Activated T-cell treated with anti-CD3 and anti-CD28 coated beads, Interleukin-2, amount 50 U/mL, for 4 hours (primary cell): ENCODE data around the gene SLC9A7. TPM values are rescaled to one million over a fixed set of nuclear protein-coding genes. Genes with fewer than 3 reads are reported as not detected.
"Not testable (repeated sequence)": the region's sequence is repeated elsewhere in the genome, so short reads cannot be mapped to it uniquely, and the experiment has no call there.

Source experiments
- ATAC-seq, 2 donors: fragments of 200-7000 bp; cut with Tn5 transposase; one replicate each; pipeline ENCODE4 v1.10.0; 2021
- DNase-seq: peaks from one replicate; pipeline ENCODE4 v3.0.0-alpha.2; 2020
- H3K27me3 Mint-ChIP-seq: one replicate; pipeline ENCODE4 v1.8.0; 2021; ENCODE audit warnings: low read depth, mixed read lengths
- H3K36me3 Mint-ChIP-seq: one replicate; pipeline ENCODE4 v1.8.0; 2022; ENCODE audit warnings: mixed read lengths; ENCODE audit not compliant: insufficient read depth
- H3K4me1 Mint-ChIP-seq: one replicate; pipeline ENCODE4 v1.8.0; 2021; ENCODE audit warnings: low read depth, mixed read lengths
- H3K4me3 Mint-ChIP-seq: one replicate; pipeline ENCODE4 v1.8.0; 2021; ENCODE audit warnings: mild to moderate bottlenecking, moderate library complexity, mixed read lengths
- H3K9me3 Mint-ChIP-seq: one replicate; pipeline ENCODE4 v1.8.0; 2021; ENCODE audit warnings: mixed read lengths
- total RNA-seq, 3 donors: library from RNA; stranded (reverse); gene quantifications; one replicate each; pipeline ENCODE4 v1.2.1, GENCODE V29; 2021

SLC9A7 gene
- total RNA-seq, 3 donors from 2014 or later = 10.4 to 21.0 (median 16.0) TPM

DNA sequence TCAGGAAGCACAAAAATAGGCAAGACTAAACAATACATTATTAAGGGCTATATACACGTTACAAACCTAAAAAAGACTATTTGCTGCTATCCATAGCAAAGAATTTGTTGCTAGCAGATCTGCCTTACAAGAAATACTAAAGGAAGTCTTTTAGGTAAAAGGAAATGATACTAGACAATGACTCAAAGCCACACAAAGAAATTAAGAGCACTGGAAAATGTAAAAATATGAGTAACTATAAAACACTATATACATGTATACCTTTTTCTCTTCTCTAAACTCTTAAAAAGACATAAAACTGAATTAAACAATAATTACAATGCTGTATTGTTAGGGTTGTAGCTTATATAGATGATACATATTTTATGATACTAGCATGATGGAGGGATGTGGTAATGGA lies 25.7 kb downstream of the SLC9A7 start:
- DNase-seq (no peak), ATAC-seq (no peak)
- peaks cover 12% of the 10 kb centered on the region for H3K9me3 Mint-ChIP-seq
- no peaks in the 10 kb centered on the region for H3K27me3 Mint-ChIP-seq
- peaks cover 6% of the 10 kb centered on the region for H3K36me3 Mint-ChIP-seq
- peaks cover 10% of the 10 kb centered on the region for H3K4me1 Mint-ChIP-seq
- no peak overlapping the region for H3K4me3 Mint-ChIP-seq

DNA sequence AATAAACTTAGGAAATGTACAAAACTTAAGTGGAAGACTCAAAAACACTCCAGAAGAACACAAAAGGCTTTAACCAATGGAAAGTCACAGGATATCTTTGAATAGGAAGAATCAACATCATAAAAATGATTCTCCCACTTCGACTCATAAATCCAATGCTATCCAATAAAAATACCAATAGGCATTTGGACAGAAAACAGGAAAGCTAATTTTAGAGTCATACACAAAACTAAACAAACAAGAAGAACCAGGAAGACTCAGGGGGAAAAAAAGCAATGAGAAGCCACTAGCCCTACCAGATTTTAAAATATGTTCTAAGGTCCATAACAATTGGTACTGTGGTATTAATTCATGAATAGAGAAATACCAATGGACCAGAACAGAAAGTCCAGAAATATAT lies 28.2 kb downstream of the SLC9A7 start:
- Mint-ChIP-seq H3K27me3 (no peaks in the 10 kb centered on the region), H3K36me3 (peaks cover 4% of the 10 kb centered on the region), H3K9me3 (peaks cover 2% of the 10 kb centered on the region), H3K4me1 (peaks cover 10% of the 10 kb centered on the region), H3K4me3 (no peak overlapping the region)
- DNase-seq = no peak
- no peak for ATAC-seq

DNA sequence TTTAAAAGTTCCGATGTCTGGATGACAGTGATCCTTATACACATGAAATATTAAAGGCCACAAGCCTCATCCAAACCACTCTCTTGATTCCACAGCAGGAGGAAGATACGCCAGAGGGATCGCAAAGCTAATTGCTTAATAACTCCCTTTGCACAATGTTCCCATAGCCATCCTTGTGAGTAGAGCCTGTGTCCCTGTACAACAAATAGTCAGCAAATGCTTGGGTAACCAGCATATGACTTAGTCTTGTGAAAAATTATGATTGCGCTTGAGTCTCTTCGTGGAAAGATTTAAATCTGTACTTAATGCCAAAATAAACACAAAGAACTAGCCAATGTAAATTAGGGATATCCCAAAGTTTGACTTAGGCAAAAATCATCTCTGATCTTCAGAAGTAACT lies 31.5 kb downstream of the SLC9A7 start:
- DNase-seq = no peak
- Mint-ChIP-seq H3K27me3 (no peaks in the 10 kb centered on the region), H3K4me1 (peaks cover 3% of the 10 kb centered on the region), H3K36me3 (peaks cover 2% of the 10 kb centered on the region), H3K4me3 (no peak overlapping the region), H3K9me3 (no peaks in the 10 kb centered on the region)
- ATAC-seq = no peak

DNA sequence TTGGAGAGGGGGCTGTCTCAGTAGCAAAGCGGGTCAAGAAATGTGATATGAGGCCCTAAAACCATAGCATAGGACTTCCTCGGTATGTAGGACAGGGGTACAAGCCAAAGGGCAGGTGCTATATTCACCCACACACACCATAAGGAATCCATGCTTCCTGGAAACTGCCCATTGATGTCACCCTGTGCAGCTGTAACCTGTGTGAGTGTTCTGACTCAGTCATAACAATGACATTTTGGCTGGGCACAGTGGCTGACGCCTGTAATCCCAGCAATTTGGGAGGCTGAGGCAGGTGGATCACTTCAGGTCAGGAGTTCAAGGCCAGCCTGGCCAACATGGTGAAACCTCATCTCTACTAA lies 35.4 kb downstream of the SLC9A7 start:
- DNase-seq, H3K27me3 Mint-ChIP-seq, H3K4me3 Mint-ChIP-seq, H3K9me3 Mint-ChIP-seq, H3K36me3 Mint-ChIP-seq: not testable (repeated sequence)
- H3K4me1 Mint-ChIP-seq = peaks cover 10% of the 10 kb centered on the region
- peak in 1 of 2 donors; percentile 35 for ATAC-seq

DNA sequence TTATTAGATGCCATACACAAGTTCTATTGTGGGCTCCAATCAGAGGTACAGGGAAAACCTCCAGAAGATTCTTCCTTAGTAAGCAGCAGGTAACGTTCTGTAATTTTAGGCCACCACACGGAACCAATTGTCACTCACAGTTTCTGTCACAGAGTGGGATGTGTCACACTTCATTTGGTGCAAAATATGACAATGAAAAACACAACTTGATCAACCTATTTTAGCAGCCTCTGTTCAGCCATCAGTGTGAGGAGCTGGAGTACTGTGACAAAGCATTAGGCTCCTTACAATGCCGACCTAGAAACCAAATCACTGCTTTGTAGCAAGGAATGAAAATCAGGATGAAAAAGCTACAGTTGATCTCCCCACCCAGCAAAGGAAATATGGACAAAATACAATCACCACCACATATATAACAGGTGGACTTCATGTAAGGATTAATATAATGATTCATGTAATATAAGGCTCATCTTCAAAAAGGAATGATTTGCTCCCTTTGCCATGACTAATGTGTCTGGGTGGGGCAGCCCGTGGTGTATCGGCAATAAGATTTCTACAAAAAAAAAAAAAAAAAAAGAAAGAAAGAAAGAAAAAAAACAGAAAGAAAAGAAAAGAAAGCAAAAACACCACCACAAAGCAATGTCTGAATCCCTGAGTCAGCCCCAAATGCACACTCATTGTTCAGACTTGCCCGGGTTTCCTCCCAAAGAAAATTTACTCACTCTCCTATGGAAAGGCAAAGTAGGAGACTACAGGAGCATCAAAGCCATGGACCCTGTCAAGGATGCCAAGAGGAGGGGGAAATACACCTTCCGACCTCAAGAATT lies 36.0 kb downstream of the SLC9A7 start:
- Mint-ChIP-seq H3K4me1 (peaks cover 10% of the 10 kb centered on the region), H3K36me3 (peaks cover 2% of the 10 kb centered on the region), H3K4me3 (no peak overlapping the region), H3K9me3 (no peaks in the 10 kb centered on the region), H3K27me3 (no peaks in the 10 kb centered on the region)
- DNase-seq = no peak
- no peak for ATAC-seq

DNA sequence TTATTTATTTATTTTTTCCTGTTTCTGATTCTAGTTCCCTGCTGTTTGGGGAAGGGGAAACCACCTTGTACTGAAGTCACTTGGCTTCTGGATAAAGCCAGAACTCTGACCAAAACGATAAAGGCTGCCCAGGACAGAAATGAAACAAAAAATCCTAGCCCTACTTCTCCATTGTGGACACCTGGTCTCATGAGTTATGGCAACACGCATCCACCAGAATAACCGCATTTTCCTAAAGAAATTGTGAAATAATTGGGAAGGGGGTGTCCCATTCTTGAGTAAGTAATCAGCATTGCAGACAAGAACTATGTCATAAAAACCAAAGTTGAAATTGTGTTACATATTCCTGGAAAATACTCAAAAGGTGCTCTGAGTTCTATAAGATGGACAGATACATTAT lies 42.1 kb downstream of the SLC9A7 start:
- ATAC-seq (no peak), DNase-seq (no peak)
- H3K4me1 Mint-ChIP-seq = peaks cover 22% of the 10 kb centered on the region
- no peaks in the 10 kb centered on the region for H3K27me3 Mint-ChIP-seq
- H3K36me3 Mint-ChIP-seq = peaks cover 2% of the 10 kb centered on the region
- no peak overlapping the region for H3K4me3 Mint-ChIP-seq
- H3K9me3 Mint-ChIP-seq = no peaks in the 10 kb centered on the region

DNA sequence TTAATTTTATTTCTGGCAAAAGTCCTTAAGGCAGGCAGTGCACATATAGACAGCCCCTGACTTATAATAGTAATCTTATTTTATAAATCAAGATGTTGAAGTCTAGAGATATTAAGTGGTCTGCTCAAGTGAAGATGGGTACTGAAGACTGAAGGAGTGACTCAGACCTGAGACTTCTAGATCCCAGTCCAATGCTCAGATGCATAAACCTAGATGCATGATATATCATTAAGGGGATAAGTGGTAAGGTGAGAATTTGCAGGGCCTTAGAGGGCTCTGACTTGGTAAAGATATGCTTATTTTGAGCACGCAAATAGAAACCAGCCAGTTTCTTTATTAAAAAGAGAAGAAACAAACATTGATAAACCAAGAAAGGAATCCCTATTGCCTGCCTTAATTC lies 42.9 kb downstream of the SLC9A7 start:
- DNase-seq (no peak), ATAC-seq (no peak)
- Mint-ChIP-seq H3K4me1 (peaks cover 30% of the 10 kb centered on the region), H3K27me3 (no peaks in the 10 kb centered on the region), H3K36me3 (peaks cover 2% of the 10 kb centered on the region), H3K4me3 (no peak overlapping the region), H3K9me3 (no peaks in the 10 kb centered on the region)

DNA sequence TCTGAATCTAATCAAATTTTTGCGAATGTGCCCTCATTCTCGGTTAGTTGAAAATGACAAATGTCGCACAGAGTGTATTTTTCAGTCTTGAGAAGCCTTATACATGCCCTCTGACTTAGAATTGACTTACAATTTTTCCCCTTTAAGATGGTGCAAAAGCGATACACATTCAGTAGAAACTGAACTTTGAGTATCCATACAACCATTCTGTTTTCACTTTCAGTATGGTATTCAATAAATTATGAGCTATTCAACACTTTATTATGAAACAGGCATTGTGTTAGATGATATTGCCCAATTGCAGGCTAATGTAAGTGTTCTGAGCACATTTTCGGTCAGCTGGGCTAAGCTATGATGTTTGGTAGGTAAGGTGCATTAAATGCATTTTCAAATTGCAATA lies 43.4 kb downstream of the SLC9A7 start:
- Mint-ChIP-seq H3K9me3 (no peaks in the 10 kb centered on the region), H3K4me3 (no peak overlapping the region), H3K36me3 (peaks cover under 1% of the 10 kb centered on the region), H3K4me1 (peaks cover 31% of the 10 kb centered on the region), H3K27me3 (no peaks in the 10 kb centered on the region)
- ATAC-seq (peak; percentile 41 to 53), DNase-seq (no peak)

DNA sequence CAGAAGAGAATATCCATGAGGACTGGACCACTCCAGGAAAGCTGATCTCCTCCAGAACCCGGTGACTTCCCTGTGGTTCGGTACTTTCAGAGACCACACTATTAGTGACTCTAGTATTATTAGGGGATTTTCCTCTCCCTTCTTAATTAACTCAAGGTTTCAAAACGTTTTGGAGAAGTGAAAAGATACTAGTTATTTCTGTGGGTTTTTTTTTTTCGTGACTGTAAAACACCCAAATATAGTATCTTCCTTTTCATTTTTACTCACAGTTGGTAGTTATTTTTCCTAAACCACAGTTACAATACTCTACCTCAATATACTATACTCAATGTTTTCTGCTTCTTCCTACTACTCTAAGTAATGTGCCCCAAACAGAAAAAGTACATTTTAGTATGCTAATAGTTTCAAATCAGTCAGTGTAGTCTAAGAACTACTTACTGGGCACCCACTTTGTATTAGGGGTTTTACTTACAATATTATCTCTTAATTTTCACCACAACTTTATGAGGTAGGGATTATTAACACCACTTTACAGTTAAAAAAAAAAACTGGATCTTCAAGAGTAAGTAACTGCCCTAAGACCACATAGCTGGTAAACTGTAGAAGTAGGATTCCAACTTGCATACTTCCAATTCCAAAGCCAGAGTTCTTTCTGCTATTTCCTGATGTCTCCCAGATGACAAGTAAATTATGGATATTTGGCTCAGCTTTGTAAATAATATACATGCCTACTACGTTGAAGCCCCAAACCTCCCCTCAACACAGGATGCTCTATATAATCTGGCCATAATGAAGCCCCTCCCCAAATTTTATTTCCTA lies 45.0 kb downstream of the SLC9A7 start:
- ATAC-seq (peak in 1 of 2 donors; percentile 23), DNase-seq (no peak)
- H3K27me3 Mint-ChIP-seq = no peaks in the 10 kb centered on the region
- no peaks in the 10 kb centered on the region for H3K36me3 Mint-ChIP-seq
- H3K4me1 Mint-ChIP-seq = peaks cover 39% of the 10 kb centered on the region
- no peaks in the 10 kb centered on the region for H3K9me3 Mint-ChIP-seq
- no peak overlapping the region for H3K4me3 Mint-ChIP-seq

DNA sequence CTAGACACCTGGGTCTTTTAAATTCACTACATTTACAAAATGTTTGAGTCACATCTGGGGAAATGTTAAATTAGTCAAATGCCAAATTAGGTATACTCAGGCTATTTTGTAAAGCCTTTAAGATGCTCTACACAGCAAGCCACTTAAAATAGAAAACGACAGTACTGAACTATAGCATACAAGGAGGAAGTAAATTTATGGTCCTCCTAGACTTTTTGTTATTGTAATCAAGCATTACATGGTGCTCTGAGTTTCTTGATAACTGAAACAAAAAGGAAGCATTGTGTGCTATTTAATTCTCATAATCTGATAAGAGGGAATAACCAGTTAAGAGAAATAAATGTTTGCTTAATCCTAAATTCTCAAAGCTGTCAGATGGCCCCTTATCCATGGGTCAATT lies 46.2 kb downstream of the SLC9A7 start:
- H3K27me3 Mint-ChIP-seq = no peaks in the 10 kb centered on the region
- H3K4me3 Mint-ChIP-seq = no peak overlapping the region
- DNase-seq = no peak

DNA sequence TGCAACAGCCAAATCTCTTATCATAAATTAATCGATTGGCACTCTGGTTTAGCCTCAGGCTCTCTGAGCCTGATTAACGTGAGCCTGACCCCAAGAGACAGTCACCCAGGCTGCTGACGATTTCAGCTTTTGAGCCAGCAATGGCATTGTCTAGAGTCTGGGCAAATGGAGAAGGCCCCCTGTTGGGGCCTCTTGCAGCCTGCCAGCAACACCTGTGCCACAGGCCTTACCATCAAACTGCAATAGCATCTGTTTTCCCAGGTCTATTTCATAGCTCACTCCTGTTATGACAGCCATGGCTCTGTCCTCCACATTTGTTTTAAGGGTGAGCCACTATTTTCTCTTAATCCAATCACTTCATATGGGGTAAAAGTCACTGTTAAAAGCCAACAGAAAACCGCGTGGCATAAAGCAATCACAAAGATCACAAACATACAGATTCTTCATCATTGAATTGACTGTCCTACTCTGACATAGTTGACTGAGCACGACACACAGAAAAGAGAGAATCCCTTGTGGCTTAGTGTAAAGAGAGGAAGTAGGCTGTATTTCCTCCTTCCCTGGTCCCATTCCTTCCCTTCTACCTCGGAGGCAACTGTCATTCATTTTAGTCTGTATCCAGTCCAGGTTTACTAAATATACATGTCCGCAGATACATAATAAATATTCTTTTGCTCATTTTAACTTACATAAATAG lies 47.8 kb downstream of the SLC9A7 start:
- H3K36me3 Mint-ChIP-seq = no peaks in the 10 kb centered on the region
- no peaks in the 10 kb centered on the region for H3K27me3 Mint-ChIP-seq
- ATAC-seq (peak in 1 of 2 donors; percentile 35), DNase-seq (no peak)
- peaks cover 46% of the 10 kb centered on the region for H3K4me1 Mint-ChIP-seq
- no peaks in the 10 kb centered on the region for H3K9me3 Mint-ChIP-seq
- H3K4me3 Mint-ChIP-seq = no peak overlapping the region

More for the DNA sequence above, 46.2 kb downstream of the SLC9A7 start:
- H3K36me3 Mint-ChIP-seq = no peaks in the 10 kb centered on the region
- peaks cover 41% of the 10 kb centered on the region for H3K4me1 Mint-ChIP-seq
- ATAC-seq = peak; percentile 25 to 35
- H3K9me3 Mint-ChIP-seq = no peaks in the 10 kb centered on the region

DNA sequence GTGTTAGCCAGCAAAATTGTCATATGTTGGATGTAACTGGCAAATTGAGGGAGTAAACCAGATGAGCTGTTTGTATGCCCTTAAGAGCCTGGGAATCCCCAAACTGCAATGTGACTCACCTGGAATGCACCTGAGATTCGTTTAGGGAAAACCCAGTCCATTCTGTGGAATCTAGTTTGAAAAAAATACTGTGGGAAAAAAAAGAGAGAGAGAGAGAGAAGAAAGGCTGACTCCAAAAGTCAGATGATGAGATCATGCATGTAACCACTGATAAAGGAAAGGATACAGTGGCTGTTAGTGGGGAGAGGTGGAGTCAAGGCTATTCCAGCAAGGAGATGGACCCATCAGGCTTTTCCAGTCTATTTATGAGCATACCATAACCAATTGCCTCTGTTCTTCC lies 48.5 kb downstream of the SLC9A7 start:
- no peaks in the 10 kb centered on the region for H3K9me3 Mint-ChIP-seq
- H3K4me3 Mint-ChIP-seq = no peak overlapping the region
- peaks cover 51% of the 10 kb centered on the region for H3K4me1 Mint-ChIP-seq
- no peak for DNase-seq
- peak in 1 of 2 donors; percentile 52 for ATAC-seq
- H3K36me3 Mint-ChIP-seq = no peaks in the 10 kb centered on the region
- no peaks in the 10 kb centered on the region for H3K27me3 Mint-ChIP-seq

DNA sequence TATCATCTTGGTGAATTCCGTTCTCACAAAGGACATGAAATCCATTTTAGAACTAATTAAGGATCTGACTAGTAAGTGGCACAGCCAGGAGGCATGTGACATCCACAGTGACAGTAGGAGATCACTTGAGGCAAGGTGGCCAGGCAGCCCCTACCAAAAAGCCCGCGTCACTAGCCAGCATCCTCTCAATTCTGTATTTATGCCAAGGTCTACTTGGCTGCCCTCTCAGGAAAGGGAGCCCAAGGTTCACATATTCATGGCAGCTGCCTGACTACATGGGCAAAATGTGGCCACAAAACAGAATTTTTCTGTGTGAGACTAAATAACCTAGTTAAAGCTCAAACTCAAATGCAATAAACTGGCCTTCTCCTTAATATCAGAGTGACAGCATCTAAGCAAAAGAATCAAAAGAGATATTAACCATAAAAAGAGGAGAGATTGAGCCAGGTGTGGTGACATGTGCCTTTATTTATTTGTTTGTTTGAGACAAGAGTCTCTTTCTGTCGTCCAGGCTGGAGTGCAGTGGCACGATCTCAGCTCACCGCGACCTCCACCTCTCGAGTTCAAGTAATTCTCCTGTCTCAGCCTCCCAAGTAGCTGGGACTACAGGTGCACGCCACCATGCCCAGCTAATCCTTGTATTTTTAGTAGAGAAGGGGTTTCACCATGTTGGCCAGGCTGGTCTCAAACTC lies 51.5 kb downstream of the SLC9A7 start:
- Mint-ChIP-seq H3K9me3 (no peaks in the 10 kb centered on the region), H3K27me3 (no peaks in the 10 kb centered on the region), H3K36me3 (no peaks in the 10 kb centered on the region), H3K4me3 (no peak overlapping the region), H3K4me1 (peaks cover 55% of the 10 kb centered on the region)
- DNase-seq (no peak), ATAC-seq (no peak)
